Astrocyte of the cerebellum (primary cell): ENCODE measurements around the gene NOS1.

Experiments used
- DNase-seq: peaks from one replicate; pipeline ENCODE4 v3.0.0-alpha.2; 2011; ENCODE audit warnings: low read depth
- H3K4me3 ChIP-seq: 2 replicates; pipeline ENCODE4 v1.5.1; 2011; ENCODE audit warnings: mild to moderate bottlenecking, low read depth, low read length, moderate library complexity
- in situ Hi-C: cut with HindIII; loops from 2 replicates; pipeline ENCODE4 v1.10.0; 2017; ENCODE audit warnings: low sequenced_read_pairs
- TF ChIP-seq, protein P1 (sequence below): IDR thresholded peaks from 2 replicates; pipeline ENCODE4 v1.5.1; 2012; ENCODE audit warnings: low read length, low read depth, moderate library complexity, mild to moderate bottlenecking; ENCODE audit errors: missing control alignments

Gene NOS1

DNA sequence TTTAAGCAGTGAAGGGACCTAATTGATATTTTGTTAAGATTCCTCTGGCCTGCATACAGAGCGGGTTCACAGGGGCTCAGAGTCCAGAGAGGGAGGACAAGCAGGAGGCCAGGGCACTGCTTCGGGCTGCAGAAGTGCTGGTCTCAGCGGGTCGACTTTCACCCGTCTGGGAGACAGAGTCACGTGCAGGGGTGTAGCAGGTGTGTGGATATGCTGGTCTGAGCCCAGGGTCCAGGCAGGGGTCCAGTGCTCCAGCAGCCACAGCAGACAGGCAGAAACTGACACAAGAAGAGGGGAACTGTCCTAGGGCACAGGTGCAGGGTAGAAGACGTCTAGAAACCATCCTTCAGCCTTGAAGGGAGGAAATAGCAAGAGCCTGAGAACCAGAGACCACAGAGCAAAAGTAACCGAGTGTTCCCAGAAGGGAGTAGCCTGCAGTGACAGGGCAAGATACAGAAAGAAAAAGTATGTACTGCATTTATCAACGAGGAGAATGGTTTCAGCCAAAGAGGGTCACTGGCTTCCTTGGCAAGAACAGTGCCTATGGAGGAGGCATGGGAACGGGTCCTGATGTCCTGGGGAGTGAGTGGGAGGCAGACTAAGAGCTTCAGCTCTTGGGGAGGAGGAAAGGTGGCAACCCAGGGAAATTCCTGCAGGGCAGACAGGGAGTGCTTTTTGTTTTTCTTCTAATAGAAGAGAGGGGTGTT is 199.8 kb downstream of the NOS1 start:
- DNase-seq: no peak
- in situ Hi-C loops: no loop called here
- TF ChIP-seq, protein P1, sequence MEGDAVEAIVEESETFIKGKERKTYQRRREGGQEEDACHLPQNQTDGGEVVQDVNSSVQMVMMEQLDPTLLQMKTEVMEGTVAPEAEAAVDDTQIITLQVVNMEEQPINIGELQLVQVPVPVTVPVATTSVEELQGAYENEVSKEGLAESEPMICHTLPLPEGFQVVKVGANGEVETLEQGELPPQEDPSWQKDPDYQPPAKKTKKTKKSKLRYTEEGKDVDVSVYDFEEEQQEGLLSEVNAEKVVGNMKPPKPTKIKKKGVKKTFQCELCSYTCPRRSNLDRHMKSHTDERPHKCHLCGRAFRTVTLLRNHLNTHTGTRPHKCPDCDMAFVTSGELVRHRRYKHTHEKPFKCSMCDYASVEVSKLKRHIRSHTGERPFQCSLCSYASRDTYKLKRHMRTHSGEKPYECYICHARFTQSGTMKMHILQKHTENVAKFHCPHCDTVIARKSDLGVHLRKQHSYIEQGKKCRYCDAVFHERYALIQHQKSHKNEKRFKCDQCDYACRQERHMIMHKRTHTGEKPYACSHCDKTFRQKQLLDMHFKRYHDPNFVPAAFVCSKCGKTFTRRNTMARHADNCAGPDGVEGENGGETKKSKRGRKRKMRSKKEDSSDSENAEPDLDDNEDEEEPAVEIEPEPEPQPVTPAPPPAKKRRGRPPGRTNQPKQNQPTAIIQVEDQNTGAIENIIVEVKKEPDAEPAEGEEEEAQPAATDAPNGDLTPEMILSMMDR: no peak
- H3K4me3 ChIP-seq: no peak overlapping the region

DNA sequence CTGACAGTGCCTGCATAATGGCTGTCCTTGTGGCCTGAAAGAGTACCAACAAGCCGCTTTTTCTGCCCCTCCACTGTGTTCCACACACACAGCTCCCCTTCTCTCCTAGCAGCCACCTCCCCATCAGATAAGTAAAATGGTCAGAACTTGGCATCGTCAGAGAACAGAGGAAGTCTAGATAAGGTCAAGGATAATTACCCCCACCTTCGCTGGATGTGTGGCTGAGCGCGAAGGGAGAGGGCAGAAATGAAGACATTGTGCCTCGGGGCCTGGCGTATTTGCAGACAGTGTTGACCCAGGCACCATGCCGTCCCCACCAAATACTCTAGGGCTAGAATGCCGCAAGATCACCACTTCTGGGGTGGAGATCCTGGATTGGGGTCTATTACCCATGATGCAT is 201.8 kb downstream of the NOS1 start:
- DNase-seq: no peak
- in situ Hi-C loops: no loop called here
- TF ChIP-seq, protein P1: no peak
- H3K4me3 ChIP-seq: no peak overlapping the region

DNA sequence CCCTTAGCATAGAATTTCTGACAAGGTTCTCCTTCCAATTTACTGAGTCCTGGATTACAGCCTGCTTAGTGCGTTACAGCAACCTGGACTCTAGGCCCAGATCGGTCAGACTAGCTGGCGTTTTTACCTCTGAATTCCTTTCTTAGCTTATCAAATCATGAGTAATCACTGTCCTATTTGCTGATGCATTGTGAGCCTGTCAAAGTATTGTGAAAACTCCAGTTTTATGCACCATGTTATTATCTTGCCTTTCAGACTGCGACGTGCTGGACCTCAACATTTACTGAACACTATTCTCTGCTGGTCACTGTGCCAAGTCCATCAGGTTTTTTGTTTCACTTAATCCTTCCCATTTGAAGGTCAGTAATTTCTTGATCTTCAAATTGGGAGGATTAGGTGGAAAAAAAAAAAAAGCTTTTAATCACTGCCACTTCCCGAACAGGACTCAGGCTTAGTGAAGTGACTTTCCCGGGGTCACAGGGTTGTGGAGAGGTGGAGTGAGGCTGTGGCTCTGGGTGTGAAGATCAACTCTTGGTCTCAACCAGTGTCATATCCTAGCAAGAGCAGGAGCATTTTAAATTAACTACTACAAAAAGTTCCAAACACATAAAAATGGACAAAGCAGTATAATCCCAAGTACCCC is 202.4 kb downstream of the NOS1 start:
- no peak overlapping the region for H3K4me3 ChIP-seq
- in situ Hi-C loops: no loop called here
- no peak for DNase-seq
- TF ChIP-seq, protein P1: no peak
